Hepatocyte (in vitro differentiated cells): ENCODE data around the gene LINGO1. TPM values are rescaled to one million over a fixed set of nuclear protein-coding genes. Genes with fewer than 3 reads are reported as not detected.

ENCODE experiments used
- DNase-seq: peaks from one replicate; pipeline ENCODE4 v3.0.0-alpha.2; 2016; ENCODE audit warnings: low spot score
- H2AFZ ChIP-seq: fragments of 200-600 bp; sonication (generic); 2 replicates; pipeline ENCODE4 v1.6.0; 2016; ENCODE audit warnings: antibody characterized with exemption, mild to moderate bottlenecking
- H3K27ac ChIP-seq: fragments of 200-600 bp; sonication (generic); 2 replicates; pipeline ENCODE4 v1.5.1; 2016; ENCODE audit warnings: mild to moderate bottlenecking
- H3K27me3 ChIP-seq: fragments of 200-600 bp; sonication (generic); 2 replicates; pipeline ENCODE4 v1.6.1; 2016
- H3K36me3 ChIP-seq: fragments of 200-600 bp; sonication (generic); replicated peaks from 2 replicates; pipeline ENCODE4 v1.5.1; 2016; ENCODE audit warnings: low read depth; ENCODE audit not compliant: insufficient read depth
- H3K4me1 ChIP-seq: fragments of 200-600 bp; sonication (generic); 2 replicates; pipeline ENCODE4 v1.5.1; 2016; ENCODE audit warnings: mild to moderate bottlenecking, moderate library complexity; ENCODE audit not compliant: insufficient read depth
- H3K4me2 ChIP-seq: fragments of 200-600 bp; sonication (generic); 2 replicates; pipeline ENCODE4 v1.6.0; 2016
- H3K4me3 ChIP-seq: fragments of 200-600 bp; sonication (generic); 2 replicates; pipeline ENCODE4 v1.5.1; 2016; ENCODE audit warnings: mild to moderate bottlenecking
- H3K79me2 ChIP-seq: fragments of 200-600 bp; sonication (generic); 2 replicates; pipeline ENCODE4 v1.6.0; 2017; ENCODE audit warnings: mild to moderate bottlenecking
- H3K9me2 ChIP-seq: fragments of 200-600 bp; sonication (generic); replicated peaks from 2 replicates; pipeline ENCODE4 v1.6.0; 2017; ENCODE audit warnings: mild to moderate bottlenecking; ENCODE audit not compliant: insufficient read depth
- H3K9me3 ChIP-seq: fragments of 200-600 bp; sonication (generic); 2 replicates; pipeline ENCODE4 v1.5.1; 2016; ENCODE audit warnings: low read depth, mild to moderate bottlenecking
- H4K20me1 ChIP-seq: fragments of 200-600 bp; sonication (generic); 2 replicates; pipeline ENCODE4 v1.6.0; 2016; ENCODE audit warnings: mild to moderate bottlenecking; ENCODE audit not compliant: insufficient read depth, poor library complexity, severe bottlenecking
- EZH2 ChIP-seq: fragments of 200-600 bp; sonication (generic); IDR thresholded peaks from 2 replicates; pipeline ENCODE4 v1.6.1; 2016; ENCODE audit warnings: antibody characterized with exemption, mild to moderate bottlenecking, borderline replicate concordance
- EZH2phosphoT487 ChIP-seq: fragments of 200-600 bp; sonication (generic); IDR thresholded peaks from one replicate; pipeline ENCODE4 v1.6.1; 2018; ENCODE audit warnings: antibody characterized with exemption, mild to moderate bottlenecking, low read depth, moderate library complexity; ENCODE audit not compliant: unreplicated experiment, severe bottlenecking
- WGBS: methylation state at CpG from one replicate; pipeline ENCODE4 v1.1.6; 2016; ENCODE audit warnings: low lambda C conversion rate; ENCODE audit errors: missing lambda C conversion rate; 5-methylcytosine and 5-hydroxymethylcytosine counted together
- polyA plus RNA-seq: library from polyadenylated mRNA; unstranded; fragments of >200 nt; fragmentation: Nextera tagmentation; extraction: Ambion mirVana; gene quantifications from 2 replicates; pipeline ENCODE4 v1.2.1, GENCODE V29; 2016
- total RNA-seq: library from RNA; depleted of rRNA; stranded (reverse); fragments of >200 nt; gene quantifications from 2 replicates; pipeline ENCODE4 v1.2.3, GENCODE V29; 2014
- TF ChIP-seq, protein P1 (sequence below): fragments of 200-600 bp; sonication (generic); IDR thresholded peaks from 2 replicates; pipeline ENCODE4 v1.5.1; 2016; ENCODE audit warnings: antibody characterized with exemption, mild to moderate bottlenecking; ENCODE audit not compliant: poor library complexity

LINGO1 gene
- total and polyA plus RNA-seq, 2 experiments from 2014 or later: 4.3 to 5.1 TPM

DNA sequence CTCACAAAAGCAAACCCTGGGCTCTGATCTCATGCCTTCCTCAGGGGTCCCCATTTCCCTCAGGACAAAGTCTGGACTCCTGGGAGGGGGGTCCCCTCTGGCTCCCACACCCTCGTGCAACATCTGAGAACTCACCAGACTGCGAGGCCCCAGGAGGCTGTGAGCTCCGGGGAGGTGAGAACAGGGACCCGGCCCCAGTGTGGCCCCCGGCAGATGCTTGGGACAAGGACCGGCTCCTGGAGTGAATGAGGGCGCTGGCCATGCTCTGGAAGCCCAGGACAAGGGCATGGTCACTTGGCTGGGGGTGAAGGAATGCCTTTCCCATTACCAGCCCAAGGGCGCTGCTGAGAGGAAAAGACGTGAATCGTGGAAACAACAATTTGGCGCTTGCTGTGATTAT is 48.0 kb downstream of the LINGO1 start:
- Histone ChIP-seq H3K4me2 (no peak overlapping the region), H3K4me1 (no peaks in the 10 kb centered on the region), H3K27ac (no peak overlapping the region), H3K4me3 (no peak overlapping the region), H3K9me2 (no peaks in the 10 kb centered on the region), H3K9me3 (no peaks in the 10 kb centered on the region), H3K36me3 (no peaks in the 10 kb centered on the region), H4K20me1 (no peaks in the 10 kb centered on the region), H3K79me2 (no peaks in the 10 kb centered on the region), H3K27me3 (no peaks in the 10 kb centered on the region), H2AFZ (no peak overlapping the region)
- no peak for TF ChIP-seq EZH2
- TF ChIP-seq EZH2phosphoT487: no peak
- TF ChIP-seq, protein P1, sequence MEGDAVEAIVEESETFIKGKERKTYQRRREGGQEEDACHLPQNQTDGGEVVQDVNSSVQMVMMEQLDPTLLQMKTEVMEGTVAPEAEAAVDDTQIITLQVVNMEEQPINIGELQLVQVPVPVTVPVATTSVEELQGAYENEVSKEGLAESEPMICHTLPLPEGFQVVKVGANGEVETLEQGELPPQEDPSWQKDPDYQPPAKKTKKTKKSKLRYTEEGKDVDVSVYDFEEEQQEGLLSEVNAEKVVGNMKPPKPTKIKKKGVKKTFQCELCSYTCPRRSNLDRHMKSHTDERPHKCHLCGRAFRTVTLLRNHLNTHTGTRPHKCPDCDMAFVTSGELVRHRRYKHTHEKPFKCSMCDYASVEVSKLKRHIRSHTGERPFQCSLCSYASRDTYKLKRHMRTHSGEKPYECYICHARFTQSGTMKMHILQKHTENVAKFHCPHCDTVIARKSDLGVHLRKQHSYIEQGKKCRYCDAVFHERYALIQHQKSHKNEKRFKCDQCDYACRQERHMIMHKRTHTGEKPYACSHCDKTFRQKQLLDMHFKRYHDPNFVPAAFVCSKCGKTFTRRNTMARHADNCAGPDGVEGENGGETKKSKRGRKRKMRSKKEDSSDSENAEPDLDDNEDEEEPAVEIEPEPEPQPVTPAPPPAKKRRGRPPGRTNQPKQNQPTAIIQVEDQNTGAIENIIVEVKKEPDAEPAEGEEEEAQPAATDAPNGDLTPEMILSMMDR: no peak
- DNase-seq: no peak
- 84% methylated on average over 11 of the region's 11 CpGs for WGBS

DNA sequence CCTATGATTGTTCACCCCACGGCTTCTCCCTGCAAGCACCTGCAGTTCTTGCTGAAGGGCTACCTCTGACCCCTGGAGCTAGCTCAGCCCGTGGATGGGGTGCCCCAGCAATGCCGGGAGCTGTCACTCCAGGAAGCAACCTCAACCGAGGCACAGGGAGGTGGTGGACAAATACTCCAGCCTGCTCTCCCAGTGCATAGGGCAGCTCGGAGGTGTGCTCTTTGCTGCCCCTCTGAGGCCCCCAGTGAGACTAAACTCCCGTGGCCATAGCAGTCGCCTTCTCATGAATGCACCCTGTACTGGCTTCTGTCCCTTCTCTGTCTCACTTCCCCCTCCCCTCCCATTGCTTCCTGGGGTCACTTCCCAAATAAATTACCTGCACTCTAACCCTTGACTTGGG is 48.5 kb downstream of the LINGO1 start:
- no peaks in the 10 kb centered on the region for H3K79me2 ChIP-seq
- no peaks in the 10 kb centered on the region for H3K9me3 ChIP-seq
- no peaks in the 10 kb centered on the region for H3K4me1 ChIP-seq
- no peaks in the 10 kb centered on the region for H3K27me3 ChIP-seq
- WGBS: 37% methylated on average over 7 of the region's 7 CpGs
- H3K9me2 ChIP-seq: no peaks in the 10 kb centered on the region
- no peaks in the 10 kb centered on the region for H3K36me3 ChIP-seq
- DNase-seq: peak; percentile 51
- no peak overlapping the region for H2AFZ ChIP-seq
- no peaks in the 10 kb centered on the region for H4K20me1 ChIP-seq
- no peak overlapping the region for H3K4me2 ChIP-seq
- no peak overlapping the region for H3K4me3 ChIP-seq
- no peak overlapping the region for H3K27ac ChIP-seq
- TF ChIP-seq, protein P1: peak; percentile 27
- TF ChIP-seq EZH2phosphoT487: no peak

DNA sequence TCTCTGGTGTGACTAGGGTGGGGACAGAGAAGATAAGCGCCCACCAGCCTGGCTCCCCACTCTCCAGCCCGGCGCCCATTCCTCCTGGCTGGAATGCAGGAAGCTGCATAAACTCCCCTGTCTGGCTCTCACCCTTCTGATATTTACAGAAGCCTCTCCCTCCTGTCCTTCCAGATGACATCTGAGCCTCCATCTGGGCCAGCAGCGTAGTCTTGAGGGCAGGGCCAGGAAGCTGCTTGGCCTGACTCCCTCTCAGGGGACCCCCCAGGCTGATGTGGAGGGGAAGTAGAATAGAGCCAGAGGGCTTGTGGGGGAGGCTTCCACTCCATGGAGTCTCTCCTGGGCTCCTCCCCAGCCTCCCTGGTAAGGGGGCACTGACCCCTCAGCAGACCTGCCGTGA is 49.9 kb downstream of the LINGO1 start:
- Histone ChIP-seq H3K4me3 (no peak overlapping the region), H3K79me2 (no peaks in the 10 kb centered on the region), H3K9me3 (no peaks in the 10 kb centered on the region), H3K4me1 (no peaks in the 10 kb centered on the region), H4K20me1 (no peaks in the 10 kb centered on the region), H3K4me2 (no peak overlapping the region), H3K27me3 (no peaks in the 10 kb centered on the region), H3K27ac (no peak overlapping the region), H2AFZ (no peak overlapping the region), H3K9me2 (no peaks in the 10 kb centered on the region), H3K36me3 (no peaks in the 10 kb centered on the region)
- peak; percentile 40 for DNase-seq
- TF ChIP-seq, protein P1: no peak
- TF ChIP-seq EZH2: no peak
- no peak for TF ChIP-seq EZH2phosphoT487
- 78% methylated on average over 5 of the region's 5 CpGs for WGBS
